Activated naive CD8-positive, alpha-beta T cell treated with anti-CD3 and anti-CD28 coated beads, Interleukin-2, amount 50 U/mL, for 24 hours (primary cell): ENCODE measurements around the gene CACNA1C.

Experiments used
- ATAC-seq: fragments of 150-1000 bp; cut with Tn5 transposase; one replicate; pipeline ENCODE4 v1.10.0; 2021
- DNase-seq: peaks from one replicate; pipeline ENCODE4 v3.0.0; 2021
- H3K27ac Mint-ChIP-seq: one replicate; pipeline ENCODE4 v1.8.0; 2021; ENCODE audit warnings: mild to moderate bottlenecking, mixed read lengths
- H3K27me3 Mint-ChIP-seq: one replicate; pipeline ENCODE4 v1.8.0; 2021; ENCODE audit warnings: mixed read lengths
- H3K36me3 Mint-ChIP-seq: one replicate; pipeline ENCODE4 v1.8.0; 2021; ENCODE audit warnings: low read depth, mixed read lengths
- H3K4me1 Mint-ChIP-seq: one replicate; pipeline ENCODE4 v1.8.0; 2021; ENCODE audit warnings: mixed read lengths
- H3K4me3 Mint-ChIP-seq: one replicate; pipeline ENCODE4 v1.8.0; 2021; ENCODE audit warnings: mild to moderate bottlenecking, moderate library complexity, mixed read lengths
- H3K9me3 Mint-ChIP-seq: one replicate; pipeline ENCODE4 v1.8.0; 2021; ENCODE audit warnings: mixed read lengths

Gene CACNA1C

DNA sequence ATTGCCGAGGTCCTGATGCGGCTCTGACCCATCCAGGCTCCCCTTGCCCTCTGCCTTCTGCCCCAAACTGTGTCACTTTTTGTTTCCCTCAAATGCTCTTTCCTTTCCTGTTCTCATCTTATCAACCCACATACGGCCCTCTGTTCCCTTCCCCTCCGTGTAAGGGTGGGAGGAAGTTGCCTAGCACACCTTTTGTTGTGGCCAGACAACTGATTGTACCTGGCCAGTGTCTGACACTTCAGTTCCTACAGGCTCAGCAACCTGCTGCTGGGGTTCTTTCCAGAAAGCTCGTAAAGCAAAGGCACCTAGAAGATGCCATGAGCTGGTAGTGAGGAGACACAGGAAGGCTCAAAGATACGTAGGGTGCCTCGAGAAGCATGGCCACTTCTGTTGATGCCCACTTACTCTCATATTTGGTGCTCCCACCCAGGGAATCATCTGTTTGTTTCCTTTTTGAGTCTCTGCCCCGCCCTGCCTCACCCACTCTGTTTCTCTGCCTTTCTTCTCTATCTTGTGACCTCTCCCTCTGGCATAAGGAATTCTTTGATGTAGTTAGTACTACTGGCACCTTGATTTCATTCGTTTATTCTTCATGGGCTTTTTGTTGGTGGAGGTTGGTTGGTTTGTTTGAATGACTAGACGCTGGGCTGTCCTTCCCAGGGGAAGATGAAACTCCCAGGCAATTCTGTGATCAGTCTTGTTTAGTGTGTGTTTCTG, 589.5 kb downstream of the CACNA1C start:
- peaks cover 17% of the 10 kb centered on the region for H3K4me1 Mint-ChIP-seq
- DNase-seq (no peak), ATAC-seq (no peak)
- H3K27ac Mint-ChIP-seq: no peak overlapping the region
- no peaks in the 10 kb centered on the region for H3K36me3 Mint-ChIP-seq
- H3K4me3 Mint-ChIP-seq: no peak overlapping the region
- H3K27me3 Mint-ChIP-seq: peaks cover 21% of the 10 kb centered on the region
- no peaks in the 10 kb centered on the region for H3K9me3 Mint-ChIP-seq

DNA sequence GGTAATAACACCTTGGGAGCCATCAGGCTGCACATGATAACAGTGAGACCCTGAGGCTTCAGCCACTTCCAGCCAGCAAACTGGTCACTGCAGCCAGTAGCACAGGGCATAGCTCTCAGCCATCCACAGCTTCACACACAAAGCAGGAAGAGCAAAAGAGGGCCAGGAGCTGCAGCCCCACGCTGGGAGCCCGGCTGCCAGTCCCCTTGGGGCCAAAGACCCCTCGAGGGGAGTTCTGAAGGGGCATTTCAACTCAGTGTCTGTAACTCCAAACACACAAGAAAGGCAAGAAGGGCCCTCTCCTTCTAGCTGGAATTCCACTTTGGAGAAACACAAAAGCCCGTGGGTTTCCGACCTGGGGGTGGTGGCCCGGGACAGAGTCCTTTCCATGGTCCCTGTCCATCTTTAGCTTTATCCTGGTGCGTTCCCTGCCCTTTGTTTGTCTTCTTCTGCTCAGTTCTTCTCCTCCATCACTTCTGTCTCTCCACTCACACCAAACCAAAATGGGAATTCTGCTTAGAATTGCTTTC, 590.2 kb downstream of the CACNA1C start:
- Mint-ChIP-seq H3K4me3 (no peak overlapping the region), H3K4me1 (peaks cover 17% of the 10 kb centered on the region), H3K9me3 (no peaks in the 10 kb centered on the region), H3K27ac (no peak overlapping the region), H3K36me3 (no peaks in the 10 kb centered on the region), H3K27me3 (peaks cover 21% of the 10 kb centered on the region)
- no peak for ATAC-seq
- no peak for DNase-seq

DNA sequence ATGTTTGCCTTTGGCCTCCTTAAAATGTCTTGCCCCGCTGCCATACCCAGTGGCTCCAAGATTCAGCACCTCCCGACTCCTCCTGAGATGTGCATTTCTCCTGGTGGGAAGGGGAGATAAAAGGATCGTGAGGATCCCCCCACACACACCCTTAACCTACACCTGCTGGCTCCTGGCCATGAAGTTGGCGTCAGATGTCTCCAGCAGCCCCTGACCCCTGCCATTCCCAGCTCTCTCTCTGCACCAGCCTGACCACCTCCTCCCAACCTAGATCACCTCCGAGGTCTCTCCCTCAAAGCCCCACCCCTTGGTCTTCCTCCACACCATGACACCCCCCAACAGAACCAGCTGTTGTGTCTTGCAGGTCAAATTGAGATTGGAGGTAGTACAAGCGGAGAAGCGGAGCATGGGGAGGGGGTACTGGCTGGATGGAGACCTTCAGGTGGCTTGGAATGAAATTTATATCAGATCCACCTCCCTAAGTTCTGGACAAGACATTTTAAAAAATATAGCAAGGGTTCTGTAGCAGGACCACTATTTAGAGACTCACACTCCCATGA, 590.9 kb downstream of the CACNA1C start:
- Mint-ChIP-seq H3K4me1 (peaks cover 17% of the 10 kb centered on the region), H3K9me3 (no peaks in the 10 kb centered on the region), H3K27me3 (peaks cover 22% of the 10 kb centered on the region), H3K36me3 (no peaks in the 10 kb centered on the region), H3K4me3 (no peak overlapping the region), H3K27ac (no peak overlapping the region)
- DNase-seq (no peak), ATAC-seq (no peak)

DNA sequence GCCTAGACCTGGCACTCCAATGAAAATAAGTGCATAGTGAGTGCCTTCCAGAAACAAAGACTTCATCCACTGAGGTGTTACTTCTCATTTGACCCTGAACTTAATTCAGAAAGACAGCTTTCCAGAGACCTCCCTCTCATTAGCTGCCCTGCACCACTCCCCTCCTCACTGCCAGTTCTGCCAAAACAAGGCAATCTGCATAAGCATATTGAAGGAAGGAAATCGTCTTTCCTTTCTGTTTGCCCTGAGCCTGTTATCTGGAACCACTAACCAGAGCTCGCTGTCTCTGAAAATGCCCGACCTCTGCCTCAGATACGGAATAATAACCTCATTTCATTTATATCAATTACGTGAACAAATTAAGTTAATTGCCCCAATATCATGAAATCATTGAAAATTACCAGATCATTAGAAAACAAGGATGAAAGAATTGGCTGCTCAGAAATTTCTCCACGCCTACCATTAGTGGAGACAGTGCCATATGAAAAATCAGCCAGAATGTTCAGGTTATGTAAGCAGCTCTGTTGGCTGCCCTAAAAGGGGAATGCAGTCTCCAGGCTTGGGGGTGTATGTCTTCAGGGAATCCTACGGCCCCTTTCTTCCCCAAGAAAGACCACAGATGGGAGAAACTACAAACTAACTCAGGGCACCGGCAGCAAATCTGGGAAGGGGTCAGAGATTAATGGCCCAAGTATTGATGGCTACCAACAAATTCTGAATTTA, 592.1 kb downstream of the CACNA1C start:
- H3K4me3 Mint-ChIP-seq: no peak overlapping the region
- no peak overlapping the region for H3K27ac Mint-ChIP-seq
- ATAC-seq (no peak), DNase-seq (no peak)
- H3K27me3 Mint-ChIP-seq: peaks cover 27% of the 10 kb centered on the region
- peaks cover 17% of the 10 kb centered on the region for H3K4me1 Mint-ChIP-seq
- no peaks in the 10 kb centered on the region for H3K36me3 Mint-ChIP-seq
- no peaks in the 10 kb centered on the region for H3K9me3 Mint-ChIP-seq

DNA sequence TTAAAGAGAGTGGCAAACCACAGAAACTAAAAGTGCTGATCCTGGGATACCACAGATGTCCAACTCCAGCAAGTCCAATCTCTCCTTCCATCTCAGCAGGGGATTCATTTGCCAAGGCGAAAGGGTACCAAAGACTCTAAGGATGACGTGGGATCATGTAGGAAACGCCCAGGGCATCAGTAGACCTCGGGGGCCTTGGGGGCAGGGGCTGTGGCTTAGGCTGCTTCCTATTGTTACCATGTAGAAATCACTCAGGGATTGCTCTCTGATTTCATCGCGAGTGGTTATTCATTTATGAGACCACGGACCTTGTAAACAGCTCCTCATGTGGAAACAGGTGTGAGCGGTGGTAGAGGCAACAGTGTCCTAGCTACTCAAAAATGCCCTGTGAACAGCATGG, 592.7 kb downstream of the CACNA1C start:
- Mint-ChIP-seq H3K27ac (no peak overlapping the region), H3K27me3 (peaks cover 27% of the 10 kb centered on the region), H3K4me3 (no peak overlapping the region), H3K36me3 (no peaks in the 10 kb centered on the region), H3K4me1 (peaks cover 17% of the 10 kb centered on the region), H3K9me3 (no peaks in the 10 kb centered on the region)
- DNase-seq (no peak), ATAC-seq (no peak)

DNA sequence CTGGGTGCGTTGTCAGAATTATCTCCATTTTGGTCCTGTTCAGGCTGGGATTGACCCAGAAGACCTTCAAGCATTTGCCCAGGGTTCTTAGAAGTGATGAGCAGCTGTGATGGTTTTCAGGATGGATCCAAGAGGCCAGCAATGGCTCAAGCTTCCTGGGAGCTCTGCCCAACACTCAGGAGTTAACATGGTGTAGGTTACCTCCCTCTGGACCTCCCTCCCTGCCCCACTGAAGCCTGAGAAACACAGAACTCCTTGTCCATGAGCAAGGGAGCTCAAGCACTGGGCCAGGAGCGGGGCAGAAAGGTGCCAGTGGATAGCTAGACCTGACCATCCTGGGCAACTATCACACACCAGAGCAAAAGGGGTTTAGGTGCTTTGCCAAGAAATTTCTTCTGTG, 593.6 kb downstream of the CACNA1C start:
- DNase-seq: no peak
- Mint-ChIP-seq H3K36me3 (no peaks in the 10 kb centered on the region), H3K9me3 (no peaks in the 10 kb centered on the region), H3K4me1 (peaks cover 11% of the 10 kb centered on the region), H3K27ac (no peak overlapping the region), H3K27me3 (peaks cover 27% of the 10 kb centered on the region), H3K4me3 (no peak overlapping the region)
- ATAC-seq: no peak

DNA sequence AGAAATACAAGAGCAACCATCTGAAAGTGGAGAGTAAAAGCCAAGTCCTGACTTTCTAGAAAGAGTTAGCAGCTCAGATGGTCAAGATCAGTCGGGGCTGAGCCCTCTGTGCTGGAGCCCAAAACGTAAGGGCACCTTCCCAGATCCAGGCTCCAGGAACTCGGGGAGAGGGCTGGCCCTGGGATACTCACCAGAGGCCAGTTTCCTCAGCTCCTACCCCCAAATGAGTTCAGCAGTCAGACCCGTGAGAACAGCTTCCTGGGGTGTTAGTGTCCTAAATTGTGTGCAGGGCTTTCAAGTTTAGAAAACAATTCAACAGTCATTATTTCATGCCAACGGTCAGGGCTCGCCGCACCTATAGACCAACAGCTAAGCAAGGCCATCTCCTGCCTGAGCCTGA, 594.4 kb downstream of the CACNA1C start:
- no peaks in the 10 kb centered on the region for H3K9me3 Mint-ChIP-seq
- peaks cover 27% of the 10 kb centered on the region for H3K27me3 Mint-ChIP-seq
- H3K4me1 Mint-ChIP-seq: peaks cover 6% of the 10 kb centered on the region
- DNase-seq (no peak), ATAC-seq (no peak)
- H3K36me3 Mint-ChIP-seq: no peaks in the 10 kb centered on the region
- H3K27ac Mint-ChIP-seq: no peak overlapping the region
- no peak overlapping the region for H3K4me3 Mint-ChIP-seq

DNA sequence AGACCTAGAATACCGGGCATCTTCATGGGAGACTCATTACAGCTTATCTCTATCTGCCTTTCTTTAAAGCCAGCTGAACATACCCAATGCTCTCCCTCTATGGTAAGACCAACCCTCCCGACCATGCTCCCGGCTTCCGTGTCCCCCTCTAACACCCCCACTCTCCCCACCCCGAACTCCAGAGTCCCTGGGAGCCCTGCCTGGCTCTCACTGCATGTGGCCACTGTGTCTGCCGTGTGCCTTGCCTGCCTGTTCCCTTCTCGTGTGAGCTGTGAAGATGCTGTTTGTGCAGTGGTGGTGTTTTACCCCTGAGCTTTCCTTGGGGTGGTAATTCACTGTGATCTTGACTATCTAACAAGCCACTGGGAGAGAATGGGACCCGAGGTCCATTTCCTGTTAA, 595.6 kb downstream of the CACNA1C start:
- no peaks in the 10 kb centered on the region for H3K36me3 Mint-ChIP-seq
- H3K9me3 Mint-ChIP-seq: no peaks in the 10 kb centered on the region
- no peak overlapping the region for H3K27ac Mint-ChIP-seq
- no peaks in the 10 kb centered on the region for H3K4me1 Mint-ChIP-seq
- no peak overlapping the region for H3K4me3 Mint-ChIP-seq
- H3K27me3 Mint-ChIP-seq: peaks cover 27% of the 10 kb centered on the region
- ATAC-seq (no peak), DNase-seq (no peak)

DNA sequence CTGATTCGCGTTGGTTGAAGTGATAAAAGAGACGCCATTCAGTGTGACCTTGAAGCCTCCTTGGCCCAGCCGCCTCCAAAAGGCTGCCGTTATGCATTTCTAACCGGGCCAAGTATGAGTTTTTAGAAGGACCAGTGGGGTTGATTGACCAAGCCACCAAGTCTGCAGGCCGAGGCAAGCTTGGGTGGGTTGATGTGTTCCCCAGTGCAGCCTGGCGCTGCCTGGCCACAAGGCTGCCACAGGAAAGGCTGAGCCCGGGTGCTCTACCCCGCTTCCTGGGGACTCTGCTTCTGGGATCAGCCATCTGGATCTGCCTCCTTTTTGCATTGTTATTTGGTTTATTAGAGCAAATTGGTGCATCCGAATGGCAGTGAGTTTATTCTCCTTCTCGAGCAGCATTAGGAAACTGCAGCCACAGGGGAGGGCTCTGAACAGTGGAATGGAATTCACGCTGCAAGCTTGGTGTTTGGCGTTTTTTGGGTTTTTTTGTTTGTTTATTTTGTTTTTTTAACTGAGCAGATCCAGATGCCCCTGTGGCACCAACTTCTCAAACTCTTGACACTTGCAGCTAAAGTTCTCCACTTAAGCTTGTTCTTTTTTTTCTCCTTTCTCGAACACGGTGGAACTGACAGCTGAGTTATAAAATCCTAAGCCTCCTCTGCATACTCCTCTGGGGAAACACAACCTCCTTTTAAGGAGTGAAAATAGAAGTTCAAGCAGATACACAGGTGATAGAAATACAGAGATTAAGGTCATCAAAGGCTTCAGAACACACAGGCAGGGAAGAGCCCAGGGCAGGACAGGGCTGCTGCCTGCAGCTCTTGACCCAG, 596.6 kb downstream of the CACNA1C start:
- Mint-ChIP-seq H3K4me1 (no peaks in the 10 kb centered on the region), H3K36me3 (no peaks in the 10 kb centered on the region), H3K27ac (no peak overlapping the region), H3K27me3 (peaks cover 26% of the 10 kb centered on the region), H3K4me3 (no peak overlapping the region), H3K9me3 (no peaks in the 10 kb centered on the region)
- DNase-seq: no peak
- ATAC-seq: no peak

DNA sequence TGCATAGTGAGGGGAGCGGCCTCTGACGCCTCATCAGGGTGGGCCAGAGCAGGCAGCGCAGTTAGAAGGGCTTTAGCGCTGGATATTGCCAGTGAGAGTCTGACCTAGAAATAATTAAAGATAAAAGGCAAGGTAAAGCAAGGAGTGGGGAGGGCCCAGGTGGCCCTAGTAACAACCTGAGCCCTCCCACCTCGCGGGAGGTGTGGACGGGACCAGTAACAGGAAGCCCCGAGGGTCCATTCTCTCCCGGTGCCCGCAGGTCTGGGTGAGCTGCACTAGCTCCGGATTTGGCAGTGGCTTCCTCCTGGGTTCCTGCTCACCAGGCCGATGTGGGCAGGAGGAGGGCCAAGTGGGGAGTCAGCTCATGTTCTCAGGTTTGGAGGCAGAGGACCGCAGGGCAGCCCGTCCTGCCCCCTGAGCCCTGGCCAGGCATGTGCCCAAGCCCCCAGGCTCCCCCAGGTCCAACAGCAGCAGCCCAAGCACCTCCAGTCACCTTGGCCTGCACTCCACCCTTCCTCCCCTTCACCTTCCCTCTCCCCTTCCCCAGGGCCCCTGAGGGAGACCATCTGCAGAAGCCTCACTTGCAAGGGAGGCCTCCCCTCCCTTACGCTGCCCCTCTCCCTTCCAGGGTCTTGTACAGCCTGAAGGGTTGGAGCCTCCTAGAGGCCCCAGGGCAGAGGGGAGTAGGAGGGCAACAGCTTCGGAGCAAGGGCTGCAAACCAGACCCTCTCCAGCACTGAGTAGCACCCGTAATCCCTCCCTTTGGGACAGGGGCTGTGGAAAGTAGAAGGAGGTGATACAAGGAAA, 597.7 kb downstream of the CACNA1C start:
- ATAC-seq (no peak), DNase-seq (no peak)
- H3K9me3 Mint-ChIP-seq: no peaks in the 10 kb centered on the region
- H3K36me3 Mint-ChIP-seq: no peaks in the 10 kb centered on the region
- no peak overlapping the region for H3K27ac Mint-ChIP-seq
- no peaks in the 10 kb centered on the region for H3K4me1 Mint-ChIP-seq
- no peak overlapping the region for H3K4me3 Mint-ChIP-seq
- H3K27me3 Mint-ChIP-seq: peaks cover 19% of the 10 kb centered on the region

DNA sequence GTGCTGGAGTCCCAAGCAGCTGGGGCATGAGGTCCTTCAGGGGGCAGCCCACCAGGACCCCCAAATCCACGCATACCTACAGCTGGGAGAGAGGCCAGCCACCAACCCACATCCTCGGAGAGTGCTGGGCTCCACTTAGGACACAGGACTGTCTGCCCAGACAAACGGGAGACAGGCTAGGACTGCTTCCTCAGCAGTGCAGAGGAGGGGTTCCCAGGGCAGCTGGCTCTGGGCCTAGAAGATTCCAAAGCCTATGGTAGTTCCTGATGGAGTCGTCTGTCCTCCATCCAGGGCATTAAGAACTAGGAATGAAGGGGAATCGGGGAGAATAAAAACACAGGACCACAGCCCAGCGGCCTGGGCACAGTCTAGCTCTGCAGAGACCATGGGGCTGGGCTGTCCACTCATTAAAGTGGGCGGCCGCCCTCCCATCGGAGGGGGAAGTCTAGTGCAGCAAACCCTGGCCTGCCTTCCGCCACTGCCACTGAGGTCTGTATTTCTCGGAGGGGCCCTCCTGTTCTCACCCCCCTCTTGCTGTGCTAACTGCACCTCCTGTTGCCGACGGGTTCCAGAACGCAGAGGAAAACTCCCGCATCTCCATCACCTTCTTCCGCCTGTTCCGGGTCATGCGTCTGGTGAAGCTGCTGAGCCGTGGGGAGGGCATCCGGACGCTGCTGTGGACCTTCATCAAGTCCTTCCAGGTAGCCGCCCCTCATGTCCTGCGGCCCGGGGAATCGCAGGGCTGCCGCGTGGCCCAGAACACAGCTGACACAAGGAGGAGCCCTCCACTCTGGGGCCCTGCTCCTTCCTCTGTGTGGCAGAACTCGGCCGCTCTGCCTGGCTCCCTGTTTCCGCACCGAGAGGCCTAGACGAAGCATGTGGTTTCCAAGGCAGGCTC, 598.5 kb downstream of the CACNA1C start:
- Mint-ChIP-seq H3K9me3 (no peaks in the 10 kb centered on the region), H3K27ac (no peak overlapping the region), H3K4me3 (no peak overlapping the region), H3K4me1 (no peaks in the 10 kb centered on the region), H3K36me3 (no peaks in the 10 kb centered on the region), H3K27me3 (peaks cover 12% of the 10 kb centered on the region)
- DNase-seq (no peak), ATAC-seq (no peak)

DNA sequence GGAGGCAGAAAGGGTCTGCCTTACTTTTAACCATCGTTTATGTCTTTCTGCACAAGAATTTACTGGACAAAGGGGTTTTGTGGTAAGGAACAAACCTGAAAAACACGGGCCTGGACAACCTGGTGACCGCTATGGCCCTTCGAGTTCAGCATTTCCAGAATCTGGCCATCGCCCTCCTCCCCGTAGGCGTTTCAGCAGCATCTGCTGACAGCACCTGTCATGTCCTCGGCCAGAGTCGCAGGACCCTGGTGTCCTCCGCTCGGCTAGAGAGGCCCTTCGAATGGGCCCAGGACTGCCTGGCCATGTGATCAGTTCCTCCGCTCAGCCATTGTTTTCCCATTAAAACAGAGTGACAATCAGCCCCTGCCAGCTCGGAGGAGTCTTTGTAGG, 599.2 kb downstream of the CACNA1C start:
- H3K36me3 Mint-ChIP-seq: no peaks in the 10 kb centered on the region
- H3K4me3 Mint-ChIP-seq: no peak overlapping the region
- ATAC-seq: no peak
- DNase-seq: no peak
- no peak overlapping the region for H3K27ac Mint-ChIP-seq
- no peaks in the 10 kb centered on the region for H3K9me3 Mint-ChIP-seq
- peaks cover 6% of the 10 kb centered on the region for H3K27me3 Mint-ChIP-seq
- H3K4me1 Mint-ChIP-seq: no peaks in the 10 kb centered on the region

DNA sequence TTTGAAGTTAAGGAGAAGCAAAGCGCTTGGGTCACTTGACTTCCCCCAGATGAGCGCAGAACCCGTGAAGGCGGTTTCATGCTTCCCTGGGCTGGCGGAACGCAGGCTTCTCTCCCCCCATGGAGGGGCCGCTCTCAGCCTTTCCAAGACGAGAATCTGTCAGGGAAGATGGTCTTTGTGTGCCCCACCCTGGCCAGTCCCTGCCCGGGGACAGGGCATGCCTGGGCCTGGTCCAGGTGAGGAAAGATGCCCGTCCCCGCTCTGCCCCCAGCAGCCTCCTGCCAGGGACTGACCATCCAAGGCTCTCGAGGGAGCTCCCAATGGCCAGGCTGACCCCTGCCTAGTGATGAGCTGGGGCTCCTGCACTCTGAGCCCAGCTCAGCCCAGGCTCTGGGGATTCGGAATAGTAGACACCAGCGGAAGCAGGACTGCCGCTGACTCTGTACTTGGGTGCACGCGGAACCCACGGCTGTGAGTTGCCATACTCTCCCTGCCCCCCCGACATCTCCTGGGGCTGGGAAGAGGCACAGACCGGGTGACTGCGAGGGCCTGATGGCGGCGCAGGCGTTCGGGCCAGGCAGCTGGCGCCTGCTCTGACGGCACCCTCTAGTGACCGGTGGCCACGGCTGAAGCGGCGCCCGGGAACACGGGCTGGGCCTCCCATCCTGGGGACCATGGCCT, 599.8 kb downstream of the CACNA1C start:
- DNase-seq: no peak
- no peak for ATAC-seq
- no peak overlapping the region for H3K27ac Mint-ChIP-seq
- H3K27me3 Mint-ChIP-seq: peaks cover 6% of the 10 kb centered on the region
- H3K4me1 Mint-ChIP-seq: no peaks in the 10 kb centered on the region
- no peak overlapping the region for H3K4me3 Mint-ChIP-seq
- H3K36me3 Mint-ChIP-seq: no peaks in the 10 kb centered on the region
- peaks cover under 1% of the 10 kb centered on the region for H3K9me3 Mint-ChIP-seq
